Measurements from ENCODE around the gene IGDCC3. TPM values are rescaled to one million over a fixed set of nuclear protein-coding genes. Genes with fewer than 3 reads are reported as not detected.

Gene IGDCC3
- total RNA-seq, 4 donors from 2014 or later = not detected

GRCh38 chr15:65411465-65412071 is 33.8 kb upstream of the IGDCC3 start:
- peaks cover 0 to 11% of the 10 kb centered on the region in 2 donors for H3K27me3 ChIP-seq
- TF ChIP-seq POLR2A (IDR thresholded peaks at IDR 0.05) (no peak), CTCF (IDR thresholded peaks at IDR 0.05) (no peak), EP300 (IDR thresholded peaks at IDR 0.05) (no peak)
- H3K9me3 ChIP-seq = no peaks in the 10 kb centered on the region
- no peaks in the 10 kb centered on the region for H3K4me1 ChIP-seq
- H3K27ac ChIP-seq = no peak overlapping the region
- 77% methylated on average over 5 of the region's 5 CpGs for WGBS, 2 donors
- DNase-seq (ENCODE audit: low spot score in 2 of 2) = no peak
- no peak overlapping the region for H3K4me3 ChIP-seq
- no peaks in the 10 kb centered on the region for H3K36me3 ChIP-seq

DNA sequence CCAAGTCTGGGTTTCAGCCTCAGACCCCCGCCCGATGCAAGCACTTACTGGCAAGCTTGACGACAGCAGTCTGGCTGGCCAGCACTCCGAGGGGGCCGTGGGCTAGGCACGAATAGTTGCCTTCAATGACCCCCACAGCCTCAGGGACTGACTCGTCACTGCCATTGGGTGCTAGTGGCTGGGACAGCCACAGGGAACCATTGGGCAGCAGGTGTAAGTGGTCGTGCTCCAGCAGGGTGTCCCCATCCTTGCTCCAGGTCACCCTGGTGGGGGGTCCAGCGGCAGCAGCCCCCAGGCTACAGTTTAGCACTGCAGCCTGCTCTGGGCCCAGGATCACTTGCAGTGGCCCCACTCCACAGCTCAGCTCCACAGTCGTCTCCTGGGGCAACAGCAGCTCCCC is 33.2 kb upstream of the IGDCC3 start:
- H3K27me3 ChIP-seq = peaks cover 0 to 8% of the 10 kb centered on the region in 2 donors
- H3K36me3 ChIP-seq = no peaks in the 10 kb centered on the region
- DNase-seq (ENCODE audit: low spot score in 2 of 2) = no peak
- no peak overlapping the region for H3K4me3 ChIP-seq
- WGBS, 2 donors = 61 to 63% methylated on average over 7 to 9 of the region's 10 CpGs
- H3K4me1 ChIP-seq = no peaks in the 10 kb centered on the region
- H3K27ac ChIP-seq = no peak overlapping the region
- TF ChIP-seq POLR2A (IDR thresholded peaks at IDR 0.05) (no peak), EP300 (IDR thresholded peaks at IDR 0.05) (no peak), CTCF (IDR thresholded peaks at IDR 0.05) (no peak)
- H3K9me3 ChIP-seq = no peaks in the 10 kb centered on the region

DNA sequence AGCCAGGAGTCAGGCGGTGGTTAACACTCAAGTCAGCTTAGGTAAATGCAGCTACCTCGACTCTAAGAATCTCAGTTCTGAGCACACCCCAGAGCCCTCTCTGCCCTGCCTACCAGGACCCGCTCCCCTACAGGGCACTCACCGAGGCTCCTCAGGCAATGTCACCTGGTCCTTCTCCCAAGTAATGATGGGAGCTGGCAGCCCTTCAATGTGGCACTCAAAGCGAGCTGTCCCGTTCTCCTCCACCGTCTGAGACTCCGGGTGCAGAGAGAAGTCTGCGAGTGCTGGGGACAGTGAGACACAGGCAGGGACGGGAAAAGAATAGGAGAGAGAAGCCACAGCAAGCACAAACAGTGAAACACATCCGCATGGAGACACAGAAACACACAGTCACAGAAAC is 32.2 kb upstream of the IGDCC3 start:
- no peaks in the 10 kb centered on the region for H3K4me1 ChIP-seq
- TF ChIP-seq POLR2A (IDR thresholded peaks at IDR 0.05) = no peak
- no peaks in the 10 kb centered on the region for H3K9me3 ChIP-seq
- no peaks in the 10 kb centered on the region for H3K36me3 ChIP-seq
- no peak overlapping the region for H3K27ac ChIP-seq
- H3K27me3 ChIP-seq = no peaks in the 10 kb centered on the region
- 81 to 82% methylated on average over 11 of the region's 11 CpGs for WGBS, 2 donors
- DNase-seq (ENCODE audit: low spot score in 2 of 2) = no peak
- H3K4me3 ChIP-seq = no peak overlapping the region

- WGBS, 2 donors = 76 to 81% methylated on average over 7 of the region's 7 CpGs
- DNase-seq (ENCODE audit: low spot score in 2 of 2) = no peak
- TF ChIP-seq EP300 (IDR thresholded peaks at IDR 0.05) (no peak), POLR2A (IDR thresholded peaks at IDR 0.05) (no peak), CTCF (IDR thresholded peaks at IDR 0.05) (no peak)
These were observed 31.3 kb upstream of the IGDCC3 start for GRCh38 chr15:65409036-65409631.

GRCh38 chr15:65408324-65409035 is 30.7 kb upstream of the IGDCC3 start:
- no peak for TF ChIP-seq POLR2A (IDR thresholded peaks at IDR 0.05)
- no peak for TF ChIP-seq EP300 (IDR thresholded peaks at IDR 0.05)
- TF ChIP-seq CTCF (IDR thresholded peaks at IDR 0.05) = no peak
- Histone ChIP-seq H3K27me3 (peaks cover 0 to 5% of the 10 kb centered on the region in 2 donors), H3K36me3 (no peaks in the 10 kb centered on the region), H3K4me3 (no peak overlapping the region), H3K27ac (no peak overlapping the region), H3K4me1 (no peaks in the 10 kb centered on the region), H3K9me3 (no peaks in the 10 kb centered on the region)
- no peak for DNase-seq (ENCODE audit: low spot score in 2 of 2)
- 49 to 52% methylated on average over 7 of the region's 7 CpGs for WGBS, 2 donors

More at GRCh38 chr15:65409036-65409631, 31.3 kb upstream of the IGDCC3 start:
- Histone ChIP-seq H3K36me3 (no peaks in the 10 kb centered on the region), H3K4me3 (no peak overlapping the region), H3K27me3 (peaks cover 0 to under 1% of the 10 kb centered on the region in 2 donors), H3K9me3 (no peaks in the 10 kb centered on the region), H3K4me1 (no peaks in the 10 kb centered on the region), H3K27ac (no peak overlapping the region)

All from tibial nerve (tissue), 4 donors.